Stimulated activated CD4-positive, alpha-beta T cell treated with anti-CD3 and anti-CD28 coated beads, TNF-alpha, amount 100 ng/mL, for 4 hours (primary cell): ENCODE results near the gene GRID1.
"Not testable (repeated sequence)": the region's sequence is repeated elsewhere in the genome, so short reads cannot be mapped to it uniquely, and the experiment has no call there.

ENCODE experiments used
- DNase-seq, 3 experiments: peaks; one replicate each; pipeline ENCODE4 v3.0.0-alpha.2; 2020; ENCODE audit warnings: low read depth in 3 of 3

The GRID1 gene

GRCh38 chr10:85874208-85874607 lies 492.4 kb downstream of the GRID1 start:
- DNase-seq: no peak

GRCh38 chr10:85873063-85873462 lies 493.5 kb downstream of the GRID1 start:
- no peak for DNase-seq

- DNase-seq: no peak
Measured at GRCh38 chr10:85868627-85869499, 497.7 kb downstream of the GRID1 start.

- no peak for DNase-seq
Measured at GRCh38 chr10:85864868-85865526, 501.6 kb downstream of the GRID1 start.

GRCh38 chr10:85864173-85864549 lies 502.4 kb downstream of the GRID1 start:
- DNase-seq: no peak

GRCh38 chr10:85863301-85864172 lies 503.1 kb downstream of the GRID1 start:
- DNase-seq: no peak

- no peak for DNase-seq
Measured at GRCh38 chr10:85862771-85863170, 503.8 kb downstream of the GRID1 start.

- DNase-seq: no peak
Measured at GRCh38 chr10:85861513-85862197, 504.9 kb downstream of the GRID1 start.

GRCh38 chr10:85859859-85860258 lies 506.7 kb downstream of the GRID1 start:
- no peak for DNase-seq

- DNase-seq: no peak
Measured at GRCh38 chr10:85858776-85859515, 507.6 kb downstream of the GRID1 start.

GRCh38 chr10:85857791-85858190 lies 508.8 kb downstream of the GRID1 start:
- DNase-seq: no peak

GRCh38 chr10:85857305-85857704 lies 509.3 kb downstream of the GRID1 start:
- DNase-seq: no peak

- no peak for DNase-seq
Measured at GRCh38 chr10:85851934-85852333, 514.7 kb downstream of the GRID1 start.

- DNase-seq: no peak
Measured at GRCh38 chr10:85851325-85851724, 515.3 kb downstream of the GRID1 start.

GRCh38 chr10:85850736-85851135 lies 515.9 kb downstream of the GRID1 start:
- no peak for DNase-seq

GRCh38 chr10:85849315-85849714 lies 517.3 kb downstream of the GRID1 start:
- DNase-seq: no peak

GRCh38 chr10:85848756-85849155 lies 517.8 kb downstream of the GRID1 start:
- no peak for DNase-seq

- no peak for DNase-seq
Measured at GRCh38 chr10:85847085-85847484, 519.5 kb downstream of the GRID1 start.

- DNase-seq: not testable (repeated sequence)
Measured at GRCh38 chr10:85838660-85839059, 527.9 kb downstream of the GRID1 start.

- DNase-seq: no peak
Measured at GRCh38 chr10:85832988-85833387, 533.6 kb downstream of the GRID1 start.

GRCh38 chr10:85831422-85831821 lies 535.2 kb downstream of the GRID1 start:
- DNase-seq: no peak
